Astrocyte of the hippocampus (primary cell): Measurements from ENCODE around the gene TSEN2.
"Not testable (repeated sequence)": the region's sequence is repeated elsewhere in the genome, so short reads cannot be mapped to it uniquely, and the experiment has no call there.

ENCODE experiments used
- DNase-seq: peaks from one replicate; pipeline ENCODE4 v3.0.0; 2011; ENCODE audit warnings: low read depth, low spot score

The TSEN2 gene

DNA sequence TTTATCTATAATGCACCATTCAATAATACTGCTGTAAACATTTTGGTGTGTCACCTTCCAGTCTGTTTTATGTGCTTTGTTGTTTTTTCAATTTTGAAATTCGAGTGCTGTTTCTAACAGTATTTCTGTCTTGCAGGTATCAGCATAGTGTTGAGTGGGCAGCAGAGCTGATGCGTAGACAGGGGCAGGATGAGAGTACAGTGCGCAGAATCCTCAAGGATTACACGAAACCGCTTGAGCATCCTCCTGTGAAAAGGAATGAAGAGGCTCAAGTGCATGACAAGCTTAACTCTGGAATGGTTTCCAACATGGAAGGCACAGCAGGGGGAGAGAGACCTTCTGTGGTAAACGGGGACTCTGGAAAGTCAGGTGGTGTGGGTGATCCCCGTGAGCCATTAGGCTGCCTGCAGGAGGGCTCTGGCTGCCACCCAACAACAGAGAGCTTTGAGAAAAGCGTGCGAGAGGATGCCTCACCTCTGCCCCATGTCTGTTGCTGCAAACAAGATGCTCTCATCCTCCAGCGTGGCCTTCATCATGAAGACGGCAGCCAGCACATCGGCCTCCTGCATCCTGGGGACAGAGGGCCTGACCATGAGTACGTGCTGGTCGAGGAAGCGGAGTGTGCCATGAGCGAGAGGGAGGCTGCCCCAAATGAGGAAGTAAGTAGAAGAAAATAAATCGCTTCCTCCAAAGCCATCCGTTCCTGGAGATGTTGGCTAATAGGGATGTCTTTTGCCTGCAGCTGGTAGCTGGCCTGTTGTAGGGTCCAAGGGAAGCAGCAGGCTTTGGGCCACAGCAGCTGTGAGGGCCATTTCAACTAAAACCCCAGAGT lies 19.1 kb downstream of the TSEN2 start:
- DNase-seq, result no peak

DNA sequence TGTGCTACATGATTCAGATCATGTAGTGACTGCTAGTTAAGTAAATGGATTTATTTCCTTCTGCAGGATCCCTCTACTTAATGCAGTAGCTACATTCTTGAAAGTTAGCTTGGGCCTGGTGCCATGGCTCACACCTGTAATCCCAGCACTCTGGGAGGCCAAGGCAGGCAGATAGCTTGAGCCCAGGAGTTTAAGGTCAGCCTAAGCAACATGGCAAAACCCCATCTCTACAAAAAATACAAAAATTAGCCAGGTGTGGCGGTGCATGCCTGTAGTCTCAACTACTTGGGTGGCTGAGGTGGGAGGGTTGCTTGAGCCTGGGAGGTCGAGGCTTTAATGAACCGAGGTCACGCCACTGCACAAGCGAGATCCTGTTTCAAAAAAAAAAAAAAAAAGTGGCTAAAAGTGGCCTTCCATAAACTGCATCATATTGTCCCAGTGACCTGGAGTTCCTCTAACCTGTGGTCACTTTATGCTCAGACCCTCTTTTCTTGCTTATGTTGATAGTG lies 22.0 kb downstream of the TSEN2 start:
- DNase-seq, result no peak

DNA sequence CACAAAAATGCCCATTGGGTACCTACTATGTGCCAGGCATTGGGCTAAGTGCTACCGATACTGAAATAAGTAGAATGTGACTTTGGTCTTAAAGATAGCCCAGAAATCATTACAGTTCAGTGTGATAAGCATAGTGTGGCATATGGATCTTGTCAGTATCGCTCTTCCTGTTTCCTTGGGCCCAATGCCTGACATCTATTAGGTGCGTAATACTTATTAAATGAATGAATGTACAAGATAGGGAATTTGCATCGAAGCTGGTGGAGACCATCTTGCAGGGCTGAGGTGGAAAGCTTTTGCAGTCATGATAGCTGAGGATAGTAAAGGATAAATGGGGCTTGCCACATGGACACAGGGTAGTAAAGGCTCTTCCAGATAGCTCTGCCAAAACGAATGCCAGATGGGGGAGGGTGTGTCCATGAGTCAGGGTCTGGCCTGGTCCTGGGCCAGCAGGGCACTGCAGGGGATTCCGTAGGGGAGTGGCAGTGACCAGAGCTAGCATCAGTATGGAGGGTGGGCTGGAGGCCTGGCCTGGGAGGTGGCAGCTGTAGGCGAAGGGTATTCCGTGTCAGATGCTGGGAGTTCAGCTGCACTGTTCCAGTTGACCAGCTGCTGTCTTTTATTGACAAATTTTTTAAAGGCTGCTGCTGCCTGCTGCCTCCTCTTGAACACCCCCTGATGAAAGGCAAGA lies 23.5 kb downstream of the TSEN2 start:
- peak; percentile 76 for DNase-seq

DNA sequence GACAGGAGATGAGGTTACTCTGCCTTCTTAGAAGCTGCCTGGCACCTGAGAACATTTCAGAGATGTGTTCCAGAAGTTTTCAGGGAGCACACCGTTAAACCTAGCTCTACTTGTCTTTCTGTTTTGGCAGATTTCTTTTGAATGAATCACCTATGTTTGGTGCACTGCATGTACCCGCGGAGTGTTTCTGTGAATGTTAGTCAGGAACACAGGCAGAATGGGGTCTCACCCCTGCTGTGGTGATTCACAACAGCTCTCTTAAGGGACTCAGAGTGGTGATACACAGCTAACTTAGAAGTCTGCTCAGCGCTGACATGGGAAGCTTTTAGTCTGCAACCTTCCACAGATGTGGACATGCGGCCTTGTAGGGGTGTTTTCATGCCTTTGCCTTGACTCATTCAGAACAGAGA lies 24.0 kb downstream of the TSEN2 start:
- peak; percentile 90 for DNase-seq

DNA sequence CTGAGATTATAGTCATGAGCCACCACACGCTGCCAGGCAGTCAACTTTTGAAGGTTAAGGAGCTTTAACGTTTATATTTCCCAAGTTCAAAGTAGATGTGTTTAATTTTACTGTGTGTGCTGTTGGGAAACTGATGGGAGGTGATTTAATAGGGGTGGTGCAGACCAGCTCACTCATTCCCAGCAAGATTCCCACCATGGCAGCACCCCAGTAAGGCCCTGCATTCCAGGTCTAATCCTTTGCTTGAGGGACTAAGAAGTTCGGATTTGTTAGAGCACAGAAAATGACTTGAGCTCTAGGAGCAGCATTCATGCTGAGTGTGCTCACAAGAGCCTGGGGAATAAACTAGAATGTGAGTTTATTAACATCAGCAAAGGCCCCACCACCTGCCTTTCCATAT lies 25.2 kb downstream of the TSEN2 start:
- DNase-seq, result no peak

DNA sequence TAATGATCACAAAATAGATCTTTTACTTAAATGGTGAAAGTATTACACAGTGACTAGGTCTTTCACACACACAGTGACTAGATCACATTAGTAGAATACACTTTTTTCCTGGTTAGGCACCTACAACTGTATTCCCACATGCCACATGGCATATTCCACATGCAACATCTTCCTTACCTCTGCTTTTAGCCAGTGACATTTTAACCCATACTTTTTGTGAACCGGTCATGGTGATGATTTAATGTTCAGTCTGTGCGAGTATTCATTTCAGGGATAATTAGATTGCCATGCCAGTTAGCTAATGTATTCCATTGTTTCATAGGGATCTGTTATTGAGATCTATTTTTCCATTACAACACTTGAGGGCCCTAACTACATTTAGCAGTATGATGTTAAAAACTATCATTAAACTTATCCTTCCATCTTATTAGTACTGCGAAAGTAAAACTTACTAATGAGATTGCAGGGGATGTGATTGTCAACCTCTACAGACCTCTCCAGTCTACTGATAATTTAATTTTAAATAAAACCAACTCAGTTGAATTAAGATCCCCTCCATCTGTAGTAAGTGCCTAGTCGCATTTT lies 28.3 kb downstream of the TSEN2 start:
- no peak for DNase-seq

DNA sequence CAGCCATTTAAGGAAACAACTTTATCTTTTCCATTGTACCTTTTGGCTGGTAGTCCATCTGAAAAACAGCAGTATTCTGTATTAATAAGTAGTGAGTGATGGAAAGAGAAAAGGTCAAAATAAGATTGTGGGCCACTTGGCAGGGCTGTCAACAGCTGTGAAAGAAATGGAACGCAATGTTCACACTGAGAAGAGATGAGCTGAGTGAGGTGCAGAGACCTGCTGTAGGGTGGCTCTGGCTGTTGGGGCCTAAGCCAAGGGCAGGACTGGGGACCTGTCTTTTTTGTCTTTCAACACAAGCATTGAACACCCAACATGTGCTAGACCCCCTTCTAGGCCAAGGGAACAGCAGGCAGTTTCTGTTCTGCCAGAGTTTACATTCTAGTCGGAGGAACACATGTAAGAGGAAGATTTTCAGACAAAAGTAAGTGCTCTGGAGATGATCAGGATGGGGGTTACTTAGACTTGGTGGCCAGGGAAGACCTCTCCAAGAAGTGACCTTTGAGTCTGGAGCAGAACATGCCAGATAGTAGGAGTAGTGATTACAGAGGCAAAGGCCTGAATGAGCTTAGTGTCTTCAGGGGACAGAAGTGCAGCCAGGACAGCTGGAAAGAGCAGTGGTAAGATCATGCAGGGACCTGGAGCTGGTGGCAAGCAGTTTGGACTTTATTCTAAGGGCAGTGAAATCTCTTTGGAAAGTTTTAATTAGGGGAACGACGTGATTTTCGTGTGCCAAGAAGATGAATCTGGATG lies 29.6 kb downstream of the TSEN2 start:
- no peak for DNase-seq

DNA sequence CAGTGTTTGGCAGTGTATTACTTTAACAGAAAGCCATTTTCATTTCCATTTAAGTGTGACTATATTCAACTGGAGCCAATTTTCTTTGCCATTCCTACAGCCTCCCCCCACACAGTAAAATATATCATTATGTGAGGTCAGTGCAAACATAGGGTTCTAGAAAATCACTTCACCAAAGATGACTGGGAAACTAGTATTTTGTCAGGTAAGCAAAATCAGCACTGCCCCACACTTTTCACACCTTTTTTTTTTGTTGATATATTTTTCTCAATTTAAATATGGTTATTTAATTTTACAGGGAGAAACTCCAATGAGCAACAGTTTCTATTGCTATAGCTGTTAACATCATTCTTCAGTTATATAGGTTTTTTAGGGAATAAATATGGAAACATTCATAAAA lies 31.4 kb downstream of the TSEN2 start:
- DNase-seq, result no peak

DNA sequence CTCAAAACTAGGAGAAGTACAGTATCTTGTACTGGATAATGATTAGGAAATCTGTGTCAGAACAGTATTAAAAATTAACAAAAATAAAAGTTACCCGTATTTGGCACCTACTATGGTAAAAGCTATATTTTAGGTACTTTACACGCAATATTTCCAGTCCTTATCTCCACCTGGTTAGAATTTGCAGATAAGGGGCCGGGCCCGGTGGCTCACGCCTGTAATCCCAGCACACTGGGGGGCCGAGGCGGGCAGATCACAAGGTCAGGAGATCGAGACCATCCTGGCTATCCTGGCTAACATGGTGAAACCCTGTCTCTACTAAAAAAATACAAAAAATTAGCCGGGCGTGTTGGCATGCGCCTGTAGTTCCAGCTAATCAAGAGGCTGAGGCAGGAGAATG lies 32.6 kb downstream of the TSEN2 start:
- DNase-seq, result no peak

DNA sequence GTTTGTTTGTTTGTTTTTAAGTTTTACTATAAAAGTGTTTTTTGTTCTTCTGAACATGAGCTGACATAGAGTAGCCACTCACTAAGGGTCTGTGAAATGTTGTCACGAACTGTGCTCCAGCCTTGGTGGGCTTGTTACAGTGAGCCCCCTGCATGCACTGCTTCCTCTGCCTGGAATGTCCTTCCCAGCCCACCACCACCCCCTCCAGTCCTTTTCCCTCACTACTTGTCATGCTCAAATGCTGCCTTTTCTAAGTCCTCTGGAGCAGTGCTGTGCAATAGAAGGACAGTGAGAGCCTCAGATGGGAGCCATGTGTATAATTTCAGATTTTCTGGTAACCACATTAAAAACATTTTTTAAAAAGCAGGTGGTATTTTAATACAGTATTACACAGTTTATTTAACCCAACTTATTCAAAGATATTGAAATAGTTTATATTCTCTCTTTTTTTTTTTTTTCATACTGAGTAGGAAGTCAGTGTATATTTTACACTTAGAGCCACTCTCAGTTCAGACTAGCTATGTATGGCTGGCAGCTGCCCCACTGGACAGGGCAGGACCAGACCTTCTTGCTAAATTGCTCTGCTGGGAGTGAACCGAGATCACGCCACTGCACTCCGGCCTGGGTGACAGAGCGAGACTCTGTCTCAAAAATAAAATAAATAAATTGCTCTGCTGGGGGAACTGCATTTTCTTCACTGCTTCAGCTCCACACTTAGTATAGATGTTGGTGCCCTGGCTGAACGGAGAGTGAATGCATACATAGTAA lies 34.2 kb downstream of the TSEN2 start:
- no peak for DNase-seq

DNA sequence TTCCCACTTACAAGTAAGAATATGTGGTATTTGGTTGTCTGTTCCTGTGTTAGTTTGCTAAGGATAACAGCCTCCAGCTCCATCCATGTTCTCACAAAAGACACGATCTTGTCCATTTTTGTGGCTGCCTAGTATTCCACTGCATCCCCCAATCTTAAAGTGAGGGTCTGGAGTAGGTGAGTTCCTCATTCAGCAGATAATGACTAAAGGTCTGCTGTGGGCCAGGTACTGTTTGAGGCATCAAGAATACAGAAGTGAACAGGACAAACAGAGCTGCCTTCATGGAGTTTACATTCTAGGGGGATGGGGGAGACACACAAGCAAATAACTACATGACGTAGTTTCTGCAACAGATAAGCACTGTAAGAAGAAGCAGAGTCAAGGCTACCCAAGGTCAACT lies 36.7 kb downstream of the TSEN2 start:
- DNase-seq, result no peak

DNA sequence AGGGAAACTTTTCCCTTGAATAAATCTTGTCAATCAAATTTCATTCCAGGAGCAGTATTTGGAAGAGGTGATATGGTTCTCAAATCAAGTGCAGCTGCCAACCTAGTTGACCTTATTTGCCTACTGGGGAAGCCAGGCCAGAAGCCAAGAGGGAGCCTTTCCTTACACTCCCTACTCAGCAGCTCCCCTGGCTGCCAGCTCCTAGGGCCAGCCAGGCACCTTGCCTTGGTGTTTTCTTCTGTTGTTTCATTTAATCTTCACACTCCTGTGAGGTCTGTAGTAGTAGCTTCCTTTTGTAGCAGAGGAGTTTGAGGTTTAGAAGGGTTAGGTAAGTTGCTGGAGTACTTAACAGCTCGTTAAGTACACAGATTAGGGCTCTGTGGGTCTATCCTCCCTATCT lies 38.4 kb downstream of the TSEN2 start:
- DNase-seq, result peak; percentile 9

DNA sequence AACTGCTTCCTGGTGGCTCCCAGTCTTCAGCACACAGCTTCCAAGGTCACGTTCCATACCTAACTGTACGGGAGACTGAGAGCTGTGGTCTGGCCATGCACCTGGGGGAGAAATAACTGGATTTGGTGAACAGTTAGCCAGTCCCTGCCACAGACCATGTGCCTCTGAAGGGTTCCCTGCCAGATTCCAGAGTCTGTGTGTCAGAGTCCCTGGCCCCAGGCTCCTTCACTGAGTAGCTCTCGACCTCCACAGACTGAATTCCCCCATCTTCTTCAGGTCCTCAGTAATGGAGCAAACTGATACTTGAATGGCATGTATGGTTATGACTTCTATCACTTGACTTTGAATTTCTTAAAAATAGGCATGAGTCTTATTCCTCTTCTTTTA lies 43.5 kb downstream of the TSEN2 start:
- DNase-seq, result no peak

DNA sequence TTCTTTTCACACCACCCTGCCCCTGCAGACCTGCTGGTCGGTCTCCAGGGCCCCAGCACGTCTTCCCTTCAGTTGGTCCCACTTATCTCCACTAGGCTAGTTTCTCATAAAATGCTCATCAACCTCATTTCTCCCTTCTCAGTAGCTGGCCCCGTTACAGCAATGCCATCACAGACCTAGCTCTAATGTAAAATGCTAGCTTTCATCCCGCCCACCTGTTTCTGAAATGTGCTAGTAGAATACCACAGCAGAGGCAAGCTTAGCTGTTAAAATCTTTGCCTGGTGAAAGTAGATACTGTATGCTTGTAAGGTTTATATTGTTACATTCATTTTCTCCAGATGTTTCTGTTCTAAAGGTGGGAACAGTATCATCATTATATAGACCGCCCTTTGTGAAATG lies 47.9 kb downstream of the TSEN2 start:
- no peak for DNase-seq

DNA sequence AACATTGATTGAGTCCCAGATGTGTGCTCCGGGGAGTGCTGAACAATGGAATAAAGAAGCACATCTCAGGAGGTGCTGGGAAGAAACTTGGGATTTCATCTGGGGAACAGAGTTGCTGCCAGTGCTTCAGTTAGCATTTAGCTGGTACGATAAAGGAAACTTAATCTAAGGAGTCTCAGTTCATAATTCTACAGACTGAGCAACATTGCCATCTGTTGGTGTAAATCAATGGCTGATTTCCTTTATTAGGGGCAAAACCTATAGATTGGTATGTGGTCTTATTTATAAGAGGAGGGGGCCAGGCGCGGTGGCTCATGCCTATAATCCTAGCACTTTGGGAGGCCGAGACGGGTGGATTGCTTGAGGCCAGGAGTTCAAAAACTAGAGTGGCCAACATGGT lies 52.1 kb downstream of the TSEN2 start:
- DNase-seq, result peak; percentile 15

DNA sequence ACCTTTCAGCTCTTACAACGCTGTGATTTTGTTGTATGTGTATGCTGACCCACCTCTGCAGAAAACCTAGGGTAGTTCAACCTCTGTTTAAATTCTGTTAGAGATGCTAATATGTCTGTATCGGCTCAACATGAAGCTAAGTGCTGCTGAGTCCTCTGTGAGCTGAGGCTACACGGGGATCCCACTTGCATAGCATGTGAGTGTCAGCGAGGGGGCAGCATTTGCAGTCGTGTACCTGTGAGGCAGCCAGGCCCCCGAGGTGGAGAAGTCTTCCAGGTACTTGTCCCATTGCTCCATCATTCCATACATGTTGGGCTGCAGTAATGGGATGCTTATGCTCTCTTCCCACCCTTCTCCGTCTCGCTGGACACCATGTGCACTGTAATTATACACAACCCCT lies 57.3 kb downstream of the TSEN2 start:
- peak; percentile 15 for DNase-seq

DNA sequence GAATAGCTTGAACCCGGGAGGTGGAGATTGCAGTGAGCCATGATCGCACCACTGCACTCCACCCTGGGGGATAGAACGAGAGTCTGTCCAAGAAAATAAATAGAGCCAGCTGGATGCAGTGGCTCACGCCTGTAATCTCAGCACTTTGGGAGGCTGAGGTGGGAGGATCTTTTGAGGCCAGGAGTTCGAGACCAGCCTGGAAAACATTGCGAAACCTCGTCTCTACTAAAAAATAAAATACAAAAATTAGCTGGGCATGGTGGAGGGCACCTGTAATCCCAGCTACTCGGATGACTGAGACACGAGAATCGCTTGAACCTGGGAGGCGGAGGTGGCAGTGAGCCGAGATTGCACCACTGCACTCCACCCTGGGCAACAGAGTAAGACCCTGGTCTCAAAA lies 59.2 kb downstream of the TSEN2 start:
- not testable (repeated sequence) for DNase-seq

DNA sequence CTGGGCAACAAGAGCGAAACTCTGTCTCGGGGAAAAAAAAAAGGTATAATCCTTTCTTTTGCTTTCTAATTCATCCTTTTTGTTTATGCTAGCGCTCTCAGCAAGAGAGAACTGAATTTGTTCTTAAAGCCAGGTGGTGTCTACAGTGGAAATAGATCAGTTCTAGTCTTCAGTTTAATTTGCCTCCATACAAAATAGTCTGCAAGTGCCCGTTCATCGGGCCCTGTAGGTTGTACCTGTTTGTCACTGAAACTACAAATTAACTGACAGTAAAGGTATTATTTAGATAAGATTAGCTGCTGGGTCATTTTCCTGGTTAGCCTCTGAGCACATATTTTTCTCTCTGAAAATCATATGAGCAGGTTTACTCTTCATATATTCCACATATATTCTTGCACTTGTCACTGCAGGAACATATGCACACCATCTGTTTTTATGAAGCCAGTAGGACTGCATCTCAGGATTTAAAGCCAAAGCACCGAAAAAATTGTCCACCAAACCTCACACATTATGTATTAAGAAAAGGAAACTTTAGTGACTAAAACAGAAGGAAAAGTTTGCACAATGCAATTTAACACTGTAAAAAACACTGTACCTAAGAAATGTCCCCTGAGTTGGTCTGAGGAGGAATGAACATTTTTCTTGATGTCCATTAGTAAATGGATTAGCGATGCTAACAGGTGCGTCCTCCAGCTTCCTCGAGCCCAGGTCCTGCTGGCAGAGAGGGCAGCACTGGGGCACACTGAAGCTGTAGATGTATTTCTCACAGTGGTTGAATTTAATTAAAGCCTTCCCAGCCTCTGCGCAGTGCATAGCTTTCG lies 60.6 kb downstream of the TSEN2 start:
- DNase-seq, result no peak

DNA sequence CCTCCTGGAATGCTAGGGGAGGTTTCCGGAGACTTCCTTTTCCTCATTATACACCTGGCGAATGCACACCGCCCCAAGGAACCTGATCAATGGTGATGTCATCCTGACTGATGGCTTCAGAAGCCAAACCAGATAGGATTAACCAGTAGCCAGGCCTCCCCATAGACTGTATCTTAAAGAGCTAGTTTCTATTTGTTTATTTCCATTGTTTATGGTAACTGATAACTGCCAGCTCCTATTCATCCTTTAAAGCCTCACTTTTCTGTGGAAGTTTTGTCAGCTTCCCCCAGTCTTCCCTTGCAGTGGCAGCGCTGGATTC lies 61.2 kb downstream of the TSEN2 start, which contains the start of gene MKRN2OS:
Gene MKRN2OS, minus strand, starts transcription at position 27 of the 319 bp plus-strand sequence. CDS start 35 bp downstream, outside the sequence.
- peak; percentile 9 for DNase-seq
